A673 (cell line): ENCODE data around the gene CREM. TPM values are rescaled to one million over a fixed set of nuclear protein-coding genes. Genes with fewer than 3 reads are reported as not detected.
A peak's percentile ranks its signal among the peaks of the same experiment; 100 is the strongest.

ENCODE experiments used
- BruUV-seq: library from RNA; stranded (reverse); fragments of 400-500 nt; replicated peaks from 2 replicates; lab custom pipeline; 2021; lab: Mats Ljungman, UMichigan
- CTCF ChIA-PET: fragments of 300-600 bp; sonication (Branson Sonifier 250); formaldehyde crosslinking; loops from one replicate; lab custom pipeline; 2022; ENCODE audit warnings: antibody characterized with exemption; lab: Charles Lee
- POLR2A ChIA-PET: fragments of 300-600 bp; sonication (Branson Sonifier 250); formaldehyde crosslinking; loops from one replicate; lab custom pipeline; 2022; ENCODE audit warnings: antibody characterized with exemption; ENCODE audit not compliant: low non-redundant PET; lab: Charles Lee
- DNase-seq: peaks from one replicate; pipeline ENCODE4 v3.0.0-alpha.2; 2015; ENCODE audit warnings: low spot score
- H3K27ac ChIP-seq: fragments of 200-600 bp; sonication (generic); 2 replicates; pipeline ENCODE4 v1.5.1; 2016; ENCODE audit warnings: mixed run types, low read depth, mild to moderate bottlenecking, mixed read lengths, antibody characterized with exemption, low read length; ENCODE audit not compliant: poor library complexity, severe bottlenecking
- H3K27me3 ChIP-seq: fragments of 200-600 bp; sonication (generic); replicated peaks from 2 replicates; pipeline ENCODE4 v1.6.1; 2017; ENCODE audit warnings: mixed run types, low read depth, mild to moderate bottlenecking, mixed read lengths, antibody characterized with exemption, low read length; ENCODE audit not compliant: insufficient read depth, poor library complexity
- H3K36me3 ChIP-seq: fragments of 200-600 bp; sonication (generic); 2 replicates; pipeline ENCODE4 v1.6.1; 2016; ENCODE audit warnings: mixed run types, mild to moderate bottlenecking, mixed read lengths, antibody characterized with exemption, low read length; ENCODE audit not compliant: insufficient read depth, poor library complexity, severe bottlenecking
- H3K4me1 ChIP-seq: fragments of 200-600 bp; sonication (generic); 2 replicates; pipeline ENCODE4 v1.6.1; 2017; ENCODE audit warnings: mixed run types, mild to moderate bottlenecking, mixed read lengths, antibody characterized with exemption, low read length; ENCODE audit not compliant: insufficient read depth, poor library complexity, severe bottlenecking
- H3K4me3 ChIP-seq: fragments of 200-600 bp; sonication (generic); 2 replicates; pipeline ENCODE4 v1.5.1; 2016; ENCODE audit warnings: low read depth, mixed run types, mild to moderate bottlenecking, mixed read lengths, low read length; ENCODE audit not compliant: poor library complexity, severe bottlenecking
- H3K9me3 ChIP-seq: fragments of 200-600 bp; sonication (generic); 2 replicates; pipeline ENCODE4 v1.6.1; 2016; ENCODE audit warnings: mixed run types, low read depth, mild to moderate bottlenecking, mixed read lengths, antibody characterized with exemption, low read length; ENCODE audit not compliant: poor library complexity, severe bottlenecking
- EZH2 ChIP-seq: fragments of 200-600 bp; sonication (generic); IDR thresholded peaks from 2 replicates; pipeline ENCODE4 v1.6.1; 2017; ENCODE audit warnings: borderline replicate concordance, low read depth, mild to moderate bottlenecking, mixed read lengths, antibody characterized with exemption, low read length; ENCODE audit not compliant: poor library complexity, severe bottlenecking
- intact Hi-C: fragments of 100-400 bp; cut with micrococcal nuclease; formaldehyde crosslinking; loops from one replicate; pipeline ENCODE4 v1.10.0; 2022; ENCODE audit not compliant: unreplicated experiment
- total RNA-seq: library from RNA; stranded (reverse); gene quantifications from 2 replicates; pipeline ENCODE4 v1.2.3, GENCODE V29; 2021
- TF ChIP-seq, protein P1 (sequence below): fragments of 300-800, 200-600 bp; sonication (generic); conservative IDR thresholded peaks from 2 replicates; pipeline ENCODE4 v1.5.1; 2017; ENCODE audit warnings: low read depth, mild to moderate bottlenecking, antibody characterized with exemption, low read length, moderate library complexity, mixed read lengths

Gene CREM
- total RNA-seq, 1 experiment from 2014 or later, result 66.3 TPM

DNA sequence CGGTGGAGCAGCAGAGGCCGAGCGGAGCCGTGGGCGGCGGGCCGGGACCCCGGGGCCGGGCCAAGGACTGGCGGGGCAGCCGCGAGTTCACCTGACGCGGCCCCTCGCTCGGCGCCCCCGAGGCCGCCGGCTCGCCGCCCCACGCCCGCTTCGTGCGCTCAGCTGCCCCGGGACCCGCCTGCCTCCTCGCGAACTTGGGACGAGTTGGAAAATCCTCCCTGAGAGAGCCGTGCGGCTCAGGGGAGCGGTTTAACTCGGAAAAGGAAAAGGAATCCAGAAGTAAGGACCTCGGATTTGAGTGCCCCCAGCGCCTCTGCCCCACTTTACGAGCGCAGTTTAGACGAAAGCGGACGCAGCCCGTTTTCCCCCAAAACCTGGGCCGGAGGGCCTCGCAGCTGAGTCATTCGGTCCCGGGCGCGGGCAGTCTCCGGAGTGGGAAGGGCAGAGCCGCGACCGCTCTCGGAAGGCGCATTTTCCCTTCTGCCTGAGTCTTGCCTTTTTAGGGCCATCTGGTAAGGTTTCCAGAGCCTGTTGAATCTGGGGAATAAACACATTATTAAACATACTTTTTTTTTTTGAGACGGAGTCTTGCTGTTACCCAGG lies 744 bp downstream of the CREM start:
- peak overlapping the region; percentile 100 for H3K27ac ChIP-seq
- ChIA-PET POLR2A (interaction anchor here (0.7 to 0.8 kb wide), 2 partner anchors 67 to 491 kb away, joined by 7 to 8 read pairs; no protein-coding TSS in a partner anchor), CTCF (interaction anchor here (0.6 to 2.6 kb wide), 2 partner anchors 69 to 997 kb away, joined by 3 to 38 read pairs; no protein-coding TSS in a partner anchor)
- intact Hi-C loops, result loop anchor here (1.0 to 10.0 kb wide), 5 partner anchors 68 to 1757 kb away; no protein-coding TSS in a partner anchor
- no peaks in the 10 kb centered on the region for H3K36me3 ChIP-seq
- H3K27me3 ChIP-seq, result no peaks in the 10 kb centered on the region
- TF ChIP-seq EZH2, result no peak
- TF ChIP-seq, protein P1, sequence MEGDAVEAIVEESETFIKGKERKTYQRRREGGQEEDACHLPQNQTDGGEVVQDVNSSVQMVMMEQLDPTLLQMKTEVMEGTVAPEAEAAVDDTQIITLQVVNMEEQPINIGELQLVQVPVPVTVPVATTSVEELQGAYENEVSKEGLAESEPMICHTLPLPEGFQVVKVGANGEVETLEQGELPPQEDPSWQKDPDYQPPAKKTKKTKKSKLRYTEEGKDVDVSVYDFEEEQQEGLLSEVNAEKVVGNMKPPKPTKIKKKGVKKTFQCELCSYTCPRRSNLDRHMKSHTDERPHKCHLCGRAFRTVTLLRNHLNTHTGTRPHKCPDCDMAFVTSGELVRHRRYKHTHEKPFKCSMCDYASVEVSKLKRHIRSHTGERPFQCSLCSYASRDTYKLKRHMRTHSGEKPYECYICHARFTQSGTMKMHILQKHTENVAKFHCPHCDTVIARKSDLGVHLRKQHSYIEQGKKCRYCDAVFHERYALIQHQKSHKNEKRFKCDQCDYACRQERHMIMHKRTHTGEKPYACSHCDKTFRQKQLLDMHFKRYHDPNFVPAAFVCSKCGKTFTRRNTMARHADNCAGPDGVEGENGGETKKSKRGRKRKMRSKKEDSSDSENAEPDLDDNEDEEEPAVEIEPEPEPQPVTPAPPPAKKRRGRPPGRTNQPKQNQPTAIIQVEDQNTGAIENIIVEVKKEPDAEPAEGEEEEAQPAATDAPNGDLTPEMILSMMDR, result no peak
- no peaks in the 10 kb centered on the region for H3K9me3 ChIP-seq
- peaks cover 34% of the 10 kb centered on the region for H3K4me1 ChIP-seq
- TSS peak; percentile 48 for BruUV-seq
- peak overlapping the region; percentile 97 for H3K4me3 ChIP-seq
- DNase-seq, result no peak

DNA sequence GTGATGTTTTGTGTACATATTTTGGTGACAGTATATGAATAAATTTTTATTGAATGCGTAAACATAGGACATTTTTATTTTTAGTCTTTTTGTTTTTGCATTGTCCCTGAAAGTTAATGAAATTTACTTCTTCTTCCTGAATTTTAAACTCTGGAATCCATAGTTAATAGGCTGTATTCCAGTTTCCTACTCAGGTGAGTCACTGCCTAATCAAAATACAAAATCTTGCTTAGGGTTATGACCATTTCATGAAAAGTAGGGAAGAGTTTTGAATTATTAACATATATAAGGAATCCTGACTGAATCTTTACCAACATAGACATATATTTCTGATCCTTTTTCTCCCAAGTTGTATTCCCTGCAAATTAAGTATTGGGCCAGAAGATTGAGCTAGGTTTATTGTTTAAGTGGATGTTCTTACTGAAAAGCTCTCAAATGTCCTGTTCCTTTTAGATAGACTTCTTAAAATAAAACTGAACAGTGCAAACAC lies 2.6 kb downstream of the CREM start:
- TF ChIP-seq, protein P1, result no peak
- no peak for TF ChIP-seq EZH2
- Histone ChIP-seq H3K9me3 (no peaks in the 10 kb centered on the region), H3K4me1 (peaks cover 40% of the 10 kb centered on the region), H3K27ac (no peak overlapping the region), H3K36me3 (no peaks in the 10 kb centered on the region), H3K27me3 (no peaks in the 10 kb centered on the region), H3K4me3 (peak overlapping the region; percentile 97)
- intact Hi-C loops, result loop anchor here (5.0 to 10.0 kb wide), 2 partner anchors 433 to 1756 kb away; no protein-coding TSS in a partner anchor
- DNase-seq, result no peak
- no TSS peak for BruUV-seq
- POLR2A ChIA-PET, result no interaction called here
- CTCF ChIA-PET, result no interaction called here

DNA sequence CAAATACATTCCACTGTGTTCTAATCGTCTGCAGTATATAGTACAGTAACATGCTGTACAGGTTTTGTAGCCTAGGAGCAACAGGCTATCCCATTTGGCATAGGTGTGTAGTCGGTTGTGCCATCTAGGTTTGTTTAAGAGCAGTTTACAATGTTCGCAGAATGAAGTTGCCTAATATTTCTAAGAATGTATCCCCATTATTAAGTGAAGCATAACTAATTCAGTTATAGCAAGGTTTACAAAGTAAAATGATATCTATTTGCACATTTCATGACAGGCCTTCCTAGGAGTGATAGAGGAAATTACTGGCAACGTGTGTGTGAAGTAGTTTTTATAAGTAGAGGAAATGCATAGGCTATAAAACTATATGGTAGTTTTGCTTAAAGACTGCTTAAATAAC lies 4.0 kb downstream of the CREM start:
- intact Hi-C loops, result no loop called here
- DNase-seq, result no peak
- H3K27me3 ChIP-seq, result no peaks in the 10 kb centered on the region
- ChIA-PET CTCF (no interaction called here), POLR2A (no interaction called here)
- no peak overlapping the region for H3K27ac ChIP-seq
- H3K36me3 ChIP-seq, result no peaks in the 10 kb centered on the region
- BruUV-seq, result no TSS peak
- TF ChIP-seq EZH2, result no peak
- peaks cover 39% of the 10 kb centered on the region for H3K4me1 ChIP-seq
- H3K4me3 ChIP-seq, result no peak overlapping the region
- H3K9me3 ChIP-seq, result no peaks in the 10 kb centered on the region
